Fibroblast of lung (primary cell): ENCODE results near the gene PCID2. TPM values are rescaled to one million over a fixed set of nuclear protein-coding genes. Genes with fewer than 3 reads are reported as not detected.

Experiments used
- DNase-seq, 2 donors: peaks; one replicate each; pipeline versions ENCODE4 v3.0.0 to v3.0.0-alpha.2; 2010; ENCODE audit warnings: low read depth in 2 of 2
- H2AFZ ChIP-seq: 2 replicates; pipeline ENCODE4 v1.5.1; 2012; ENCODE audit warnings: low read length, control low read depth, inconsistent platforms
- H3K27ac ChIP-seq: 2 replicates; pipeline ENCODE4 v1.5.1; 2011; ENCODE audit warnings: low read length, control low read depth; ENCODE audit not compliant: insufficient read depth
- H3K27me3 ChIP-seq: 2 replicates; pipeline ENCODE4 v1.5.1; 2011; ENCODE audit warnings: mild to moderate bottlenecking, low read length; ENCODE audit not compliant: control insufficient read depth, insufficient read depth
- H3K36me3 ChIP-seq: 2 replicates; pipeline ENCODE4 v1.5.1; 2011; ENCODE audit warnings: low read length; ENCODE audit not compliant: control insufficient read depth, insufficient read depth
- H3K4me1 ChIP-seq: 2 replicates; pipeline ENCODE4 v1.5.1; 2011; ENCODE audit warnings: low read length; ENCODE audit not compliant: control insufficient read depth, insufficient read depth; ENCODE audit errors: extremely low read depth
- H3K4me2 ChIP-seq: 2 replicates; pipeline ENCODE4 v1.5.1; 2011; ENCODE audit warnings: low read length, control low read depth; ENCODE audit not compliant: insufficient read depth; ENCODE audit errors: extremely low read depth
- H3K4me3 ChIP-seq, 4 experiments: fragments of 200-600 bp in 1 of 4; sonication (generic) in 1 of 4; replicated peaks in 1 of 4; 2 replicates each; pipeline ENCODE4 v1.5.1; 2011 to 2016; ENCODE audit warnings: low read length in 4 of 4, low read depth in 3 of 4, mild to moderate bottlenecking in 3 of 4, control low read depth in 2 of 4, inconsistent platforms in 1 of 4, mixed read lengths in 1 of 4; ENCODE audit not compliant: insufficient read depth in 1 of 4; ENCODE audit errors: control extremely low read depth in 1 of 4
- H3K79me2 ChIP-seq: 2 replicates; pipeline ENCODE4 v1.5.1; 2012; ENCODE audit warnings: mild to moderate bottlenecking, low read length, inconsistent platforms; ENCODE audit not compliant: control insufficient read depth, insufficient read depth
- H3K9ac ChIP-seq: 2 replicates; pipeline ENCODE4 v1.5.1; 2011; ENCODE audit warnings: mild to moderate bottlenecking, low read length, control low read depth; ENCODE audit not compliant: insufficient read depth
- H3K9me3 ChIP-seq: 2 replicates; pipeline ENCODE4 v1.5.1; 2012; ENCODE audit warnings: low read depth, low read length; ENCODE audit not compliant: control insufficient read depth, insufficient read depth
- H4K20me1 ChIP-seq: 2 replicates; pipeline ENCODE4 v1.5.1; 2011; ENCODE audit warnings: low read length; ENCODE audit not compliant: control insufficient read depth, insufficient read depth; ENCODE audit errors: extremely low read depth
- EZH2 ChIP-seq: IDR thresholded peaks from 2 replicates; pipeline ENCODE4 v1.5.1; 2012; ENCODE audit warnings: low read length, control low read depth, mild to moderate bottlenecking; ENCODE audit errors: missing control alignments
- polyA plus RNA-seq, 2 donors: library from polyadenylated mRNA; depleted of rRNA in 1 of 2; stranded (reverse) in 1 of 2; unstranded in 1 of 2; fragments of >200 nt; gene quantifications; 2 replicates each; pipeline ENCODE4 v1.2.1, GENCODE V29; 2011 to 2012; ENCODE audit warnings: missing spikeins in 1 of 2
- total RNA-seq: library from RNA; depleted of rRNA; stranded (reverse); fragments of >200 nt; gene quantifications from 2 replicates; pipeline ENCODE4 v1.2.1, GENCODE V29; 2014
- TF ChIP-seq, protein P1 (sequence below), 2 donors: IDR thresholded peaks in 1 of 2; conservative IDR thresholded peaks in 1 of 2; 1 replicate in 1 of 2; 2 replicates in 1 of 2; pipeline ENCODE4 v1.5.1; 2011 to 2012; ENCODE audit warnings: low read length in 2 of 2, control low read depth in 1 of 2, inconsistent platforms in 1 of 2, low read depth in 1 of 2, mild to moderate bottlenecking in 1 of 2

The PCID2 gene
- total and polyA plus RNA-seq, 2 donors (not counting 1 experiment from before 2014, with no cell fraction given), result 93.5 to 113 TPM

DNA sequence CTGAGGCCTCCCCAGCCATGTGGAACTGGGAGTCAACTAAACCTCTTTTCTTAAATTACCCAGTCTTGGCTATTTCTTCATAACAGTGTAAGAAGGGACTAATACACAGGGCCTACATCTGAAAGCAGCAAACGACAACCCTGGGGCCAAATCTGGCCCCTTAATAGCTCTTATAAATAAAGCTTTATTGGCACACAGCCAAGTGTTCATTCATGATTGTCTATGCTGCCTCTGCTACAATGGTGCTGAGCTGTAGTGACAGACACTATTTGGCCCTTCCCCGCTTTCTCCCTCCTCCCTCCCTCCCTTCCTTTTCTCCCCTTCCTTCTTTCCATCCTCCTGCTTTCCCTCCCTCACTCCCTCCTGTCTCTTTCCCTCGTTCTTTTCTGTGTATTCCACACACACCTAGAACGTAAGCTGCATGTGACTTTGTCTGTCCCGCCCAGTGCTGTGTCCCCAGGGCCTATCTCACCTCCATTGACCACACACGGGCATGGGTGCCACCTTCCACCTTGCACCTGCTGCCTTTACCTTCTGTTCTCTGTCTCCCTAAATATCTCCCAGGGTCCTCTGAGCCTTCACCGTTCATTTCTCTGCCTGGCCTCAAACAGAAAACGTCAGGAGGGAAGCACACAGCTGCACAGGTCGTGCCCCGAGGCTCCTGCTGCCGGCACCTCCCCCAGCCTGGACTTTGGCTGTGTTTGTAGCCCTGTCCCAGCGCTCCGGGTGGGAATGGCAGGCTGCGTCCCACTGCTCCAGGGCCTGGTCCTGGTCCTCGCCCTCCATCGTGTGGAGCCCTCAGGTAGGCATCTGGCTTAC, 50.3 kb downstream of the PCID2 start, which contains the start of gene PROZ:
PROZ (plus strand) TSS at position 720 of the 819 bp plus-strand sequence; CDS start at position 733, 13 bp downstream.
- TF ChIP-seq, protein P1, sequence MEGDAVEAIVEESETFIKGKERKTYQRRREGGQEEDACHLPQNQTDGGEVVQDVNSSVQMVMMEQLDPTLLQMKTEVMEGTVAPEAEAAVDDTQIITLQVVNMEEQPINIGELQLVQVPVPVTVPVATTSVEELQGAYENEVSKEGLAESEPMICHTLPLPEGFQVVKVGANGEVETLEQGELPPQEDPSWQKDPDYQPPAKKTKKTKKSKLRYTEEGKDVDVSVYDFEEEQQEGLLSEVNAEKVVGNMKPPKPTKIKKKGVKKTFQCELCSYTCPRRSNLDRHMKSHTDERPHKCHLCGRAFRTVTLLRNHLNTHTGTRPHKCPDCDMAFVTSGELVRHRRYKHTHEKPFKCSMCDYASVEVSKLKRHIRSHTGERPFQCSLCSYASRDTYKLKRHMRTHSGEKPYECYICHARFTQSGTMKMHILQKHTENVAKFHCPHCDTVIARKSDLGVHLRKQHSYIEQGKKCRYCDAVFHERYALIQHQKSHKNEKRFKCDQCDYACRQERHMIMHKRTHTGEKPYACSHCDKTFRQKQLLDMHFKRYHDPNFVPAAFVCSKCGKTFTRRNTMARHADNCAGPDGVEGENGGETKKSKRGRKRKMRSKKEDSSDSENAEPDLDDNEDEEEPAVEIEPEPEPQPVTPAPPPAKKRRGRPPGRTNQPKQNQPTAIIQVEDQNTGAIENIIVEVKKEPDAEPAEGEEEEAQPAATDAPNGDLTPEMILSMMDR (conservative IDR thresholded peaks at IDR 0.05 in 1 of 2, IDR thresholded peaks at IDR 0.05 in 1 of 2; ENCODE audit: low read depth in 1 of 2, low read length in 2 of 2), result no peak
- no peak for TF ChIP-seq EZH2
- DNase-seq, result no peak
- Histone ChIP-seq H3K27me3 (no peaks in the 10 kb centered on the region), H3K27ac (no peak within 1 kb of the TSS), H3K4me3 (no peak within 1 kb of the TSS), H4K20me1 (no peaks in the 10 kb centered on the region), H3K4me1 (peaks cover 6% of the 10 kb centered on the region), H3K36me3 (no peaks in the 10 kb centered on the region), H3K9me3 (no peaks in the 10 kb centered on the region), H2AFZ (peak within 1 kb of the TSS; percentile 14), H3K4me2 (no peak within 1 kb of the TSS), H3K9ac (no peak within 1 kb of the TSS), H3K79me2 (no peaks in the 10 kb centered on the region)

DNA sequence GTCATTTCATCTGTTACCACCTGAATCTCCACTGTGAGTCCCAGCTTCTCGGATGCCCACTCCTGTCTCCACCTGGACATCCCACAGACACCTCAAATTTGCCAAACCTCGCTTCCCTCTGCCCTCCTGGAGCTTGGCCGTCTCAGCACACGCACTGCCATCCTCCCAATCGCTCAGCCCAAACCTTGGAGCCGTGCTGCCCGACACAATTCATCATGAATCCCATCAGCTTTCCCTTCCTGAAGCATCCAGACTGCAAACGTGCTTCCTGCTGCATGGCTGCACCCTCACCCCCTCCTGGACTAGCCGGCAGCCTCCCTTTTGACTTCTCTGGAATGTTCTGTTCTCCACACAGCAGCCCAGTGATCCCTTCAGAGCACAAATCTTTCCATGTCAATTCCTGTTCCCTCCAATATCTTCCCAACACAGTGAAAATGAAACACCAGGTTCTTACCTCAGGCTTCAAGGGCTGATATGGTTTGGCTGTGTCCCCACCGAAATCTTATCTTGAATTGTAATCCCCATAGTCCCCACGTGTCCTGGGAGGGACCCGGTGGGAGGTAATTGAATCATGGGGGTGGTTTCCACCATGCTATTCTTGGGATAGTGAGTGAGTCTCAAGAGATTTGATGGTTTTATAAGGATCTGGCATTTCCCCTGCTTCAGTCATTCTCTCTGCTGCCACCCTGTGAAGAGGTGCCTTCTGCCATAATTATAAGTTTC, 51.1 kb downstream of the PCID2 start:
- no peaks in the 10 kb centered on the region for H3K27me3 ChIP-seq
- no peak overlapping the region for H3K9ac ChIP-seq

More for the DNA sequence above, 51.1 kb downstream of the PCID2 start:
- Histone ChIP-seq H3K79me2 (no peaks in the 10 kb centered on the region), H3K4me2 (no peak overlapping the region), H2AFZ (peak overlapping the region; percentile 14), H3K4me3 (no peak overlapping the region), H3K9me3 (no peaks in the 10 kb centered on the region), H3K27ac (no peak overlapping the region), H3K4me1 (peaks cover 8% of the 10 kb centered on the region), H3K36me3 (no peaks in the 10 kb centered on the region), H4K20me1 (no peaks in the 10 kb centered on the region)
- TF ChIP-seq EZH2, result no peak
- TF ChIP-seq, protein P1 (conservative IDR thresholded peaks at IDR 0.05 in 1 of 2, IDR thresholded peaks at IDR 0.05 in 1 of 2; ENCODE audit: low read depth in 1 of 2, low read length in 2 of 2), result no peak
- DNase-seq, result no peak
